Nephron progenitor cell (in vitro differentiated cells): ENCODE data around the gene SOS2.

ENCODE experiments used
- DNase-seq: peaks from one replicate; pipeline ENCODE4 v3.0.0; 2021
- H3K27ac Mint-ChIP-seq: 2 replicates; pipeline ENCODE4 v1.8.0; 2021; ENCODE audit warnings: mild to moderate bottlenecking, moderate library complexity, mixed read lengths
- H3K27me3 Mint-ChIP-seq: 2 replicates; pipeline ENCODE4 v1.8.0; 2021; ENCODE audit warnings: mild to moderate bottlenecking, low read depth, mixed read lengths; ENCODE audit not compliant: poor library complexity
- H3K36me3 Mint-ChIP-seq: 2 replicates; pipeline ENCODE4 v1.8.0; 2021; ENCODE audit warnings: low read depth, mixed read lengths
- H3K4me1 Mint-ChIP-seq: 2 replicates; pipeline ENCODE4 v1.8.0; 2021; ENCODE audit warnings: mixed read lengths
- H3K4me3 Mint-ChIP-seq: 2 replicates; pipeline ENCODE4 v1.8.0; 2021; ENCODE audit warnings: mild to moderate bottlenecking, moderate library complexity, mixed read lengths
- H3K9me3 Mint-ChIP-seq: 2 replicates; pipeline ENCODE4 v1.8.0; 2021; ENCODE audit warnings: mild to moderate bottlenecking, moderate library complexity, mixed read lengths
- CTCF ChIP-seq: fragments of 200-600 bp; sonication (generic); IDR thresholded peaks from 2 replicates; pipeline ENCODE4 v1.5.0; 2021; ENCODE audit warnings: antibody characterized with exemption

The SOS2 gene

GRCh38 chr14:50225067-50225973, 6.1 kb downstream of the SOS2 start:
- peak overlapping the region; percentile 22 for H3K27ac Mint-ChIP-seq

GRCh38 chr14:50222055-50222613, 9.2 kb downstream of the SOS2 start:
- no peak for TF ChIP-seq CTCF
- H3K36me3 Mint-ChIP-seq, result peaks cover 51% of the 10 kb centered on the region

More at GRCh38 chr14:50225067-50225973, 6.1 kb downstream of the SOS2 start:
- peaks cover 42% of the 10 kb centered on the region for H3K4me1 Mint-ChIP-seq
- TF ChIP-seq CTCF, result no peak
- peaks cover 16% of the 10 kb centered on the region for H3K9me3 Mint-ChIP-seq
- no peak overlapping the region for H3K4me3 Mint-ChIP-seq
- H3K36me3 Mint-ChIP-seq, result peaks cover 52% of the 10 kb centered on the region
- peaks cover 6% of the 10 kb centered on the region for H3K27me3 Mint-ChIP-seq
- DNase-seq, result no peak

GRCh38 chr14:50218501-50218900, 12.9 kb downstream of the SOS2 start:
- no peak overlapping the region for H3K27ac Mint-ChIP-seq
- H3K4me1 Mint-ChIP-seq, result peaks cover 10% of the 10 kb centered on the region
- no peak for TF ChIP-seq CTCF
- DNase-seq, result no peak
- peaks cover 2% of the 10 kb centered on the region for H3K27me3 Mint-ChIP-seq
- H3K9me3 Mint-ChIP-seq, result peaks cover 12% of the 10 kb centered on the region
- H3K4me3 Mint-ChIP-seq, result no peak overlapping the region
- H3K36me3 Mint-ChIP-seq, result peaks cover 46% of the 10 kb centered on the region

More at GRCh38 chr14:50222055-50222613, 9.2 kb downstream of the SOS2 start:
- H3K27me3 Mint-ChIP-seq, result peaks cover 2% of the 10 kb centered on the region
- peaks cover 8% of the 10 kb centered on the region for H3K9me3 Mint-ChIP-seq
- no peak for DNase-seq
- H3K4me3 Mint-ChIP-seq, result no peak overlapping the region
- H3K27ac Mint-ChIP-seq, result peak overlapping the region; percentile 25
- peaks cover 26% of the 10 kb centered on the region for H3K4me1 Mint-ChIP-seq

GRCh38 chr14:50215416-50215815, 16.0 kb downstream of the SOS2 start:
- Mint-ChIP-seq H3K27ac (no peak overlapping the region), H3K36me3 (peaks cover 44% of the 10 kb centered on the region), H3K4me3 (no peak overlapping the region), H3K4me1 (peaks cover 10% of the 10 kb centered on the region), H3K9me3 (peaks cover 12% of the 10 kb centered on the region), H3K27me3 (no peaks in the 10 kb centered on the region)
- DNase-seq, result no peak
- TF ChIP-seq CTCF, result no peak

- peaks cover 10% of the 10 kb centered on the region for H3K4me1 Mint-ChIP-seq
- peaks cover 13% of the 10 kb centered on the region for H3K9me3 Mint-ChIP-seq
- no peak overlapping the region for H3K27ac Mint-ChIP-seq
- H3K36me3 Mint-ChIP-seq, result peaks cover 41% of the 10 kb centered on the region
- TF ChIP-seq CTCF, result no peak
- H3K27me3 Mint-ChIP-seq, result no peaks in the 10 kb centered on the region
- H3K4me3 Mint-ChIP-seq, result no peak overlapping the region
- DNase-seq, result no peak
Measured at GRCh38 chr14:50213795-50214194, 17.6 kb downstream of the SOS2 start.
